ENCODE results near the gene CYCS.
"Not testable (repeated sequence)": the region's sequence is repeated elsewhere in the genome, so short reads cannot be mapped to it uniquely, and the experiment has no call there.

The CYCS gene

GRCh38 chr7:25084821-25085220, 40.2 kb downstream of the CYCS start:
- Histone ChIP-seq H3K36me3 (ENCODE audit: insufficient read depth, insufficient read length, low read length) (no peaks in the 10 kb centered on the region), H3K4me3 (ENCODE audit: insufficient read length, low read depth) (no peak overlapping the region), H3K4me1 (ENCODE audit: insufficient read depth, insufficient read length) (no peaks in the 10 kb centered on the region), H3K9me3 (ENCODE audit: insufficient read depth, low read length) (no peaks in the 10 kb centered on the region), H3K9ac (ENCODE audit: insufficient read length, low read depth) (no peak overlapping the region), H3K27me3 (ENCODE audit: insufficient read depth, insufficient read length) (no peaks in the 10 kb centered on the region)
- no peak for TF ChIP-seq SUZ12 (IDR thresholded peaks at IDR 0.05; ENCODE audit: extremely low read depth, insufficient read depth, insufficient read length)
- no peak for TF ChIP-seq YY1 (IDR thresholded peaks at IDR 0.05; ENCODE audit: insufficient read depth, insufficient read length)
- no peak for TF ChIP-seq ZNF274 (IDR thresholded peaks at IDR 0.05; ENCODE audit: low read depth, low read length)
- no peak for DNase-seq (ENCODE audit: low read depth, low spot score)

DNA sequence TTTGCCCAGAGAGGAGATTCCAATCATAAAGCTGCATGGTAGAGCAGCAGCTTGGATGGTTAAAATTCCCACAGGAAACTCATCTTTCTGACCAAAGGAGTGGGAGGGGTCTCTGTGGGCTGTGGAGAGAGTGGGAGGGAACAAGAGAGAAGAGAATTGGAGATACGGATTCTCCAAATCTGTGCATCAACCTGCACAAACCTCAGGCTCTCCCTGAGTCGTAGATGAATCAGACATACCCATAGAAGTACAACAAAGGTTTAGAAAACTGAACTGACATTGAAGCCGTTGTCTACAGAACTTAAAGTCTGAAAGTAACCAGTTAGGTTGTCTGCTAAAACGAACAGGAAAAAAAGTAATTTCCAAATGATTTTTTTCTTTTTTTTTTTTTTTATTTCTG, 41.9 kb downstream of the CYCS start:
- Histone ChIP-seq H3K36me3 (ENCODE audit: insufficient read depth, insufficient read length, low read length) (no peaks in the 10 kb centered on the region), H3K27me3 (ENCODE audit: insufficient read depth, insufficient read length) (no peaks in the 10 kb centered on the region), H3K9ac (ENCODE audit: insufficient read length, low read depth) (no peak overlapping the region), H3K9me3 (ENCODE audit: insufficient read depth, low read length) (no peaks in the 10 kb centered on the region), H3K4me1 (ENCODE audit: insufficient read depth, insufficient read length) (no peaks in the 10 kb centered on the region), H3K4me3 (ENCODE audit: insufficient read length, low read depth) (no peak overlapping the region)
- no peak for DNase-seq (ENCODE audit: low read depth, low spot score)
- TF ChIP-seq SUZ12 (IDR thresholded peaks at IDR 0.05; ENCODE audit: extremely low read depth, insufficient read depth, insufficient read length): no peak
- no peak for TF ChIP-seq YY1 (IDR thresholded peaks at IDR 0.05; ENCODE audit: insufficient read depth, insufficient read length)
- no peak for TF ChIP-seq ZNF274 (IDR thresholded peaks at IDR 0.05; ENCODE audit: low read depth, low read length)

DNA sequence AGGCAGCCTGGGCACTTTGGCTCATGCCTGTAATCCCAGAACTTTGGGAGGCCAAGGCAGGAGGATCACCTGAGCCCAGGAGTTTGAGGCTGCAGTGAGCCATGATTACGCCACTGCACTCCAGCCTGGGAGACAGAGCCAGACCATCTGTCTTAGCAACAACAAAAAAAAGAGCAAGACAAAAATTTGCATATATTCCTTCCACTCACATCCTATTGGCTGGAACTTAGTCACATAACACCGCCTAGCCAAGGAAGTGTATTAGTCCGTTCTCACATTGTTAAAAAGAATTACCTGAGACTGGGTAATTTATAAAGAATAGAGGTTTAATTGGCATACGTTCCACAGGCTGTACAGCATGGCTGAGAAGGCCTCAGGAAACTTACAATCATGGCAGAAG, 43.0 kb downstream of the CYCS start:
- DNase-seq (ENCODE audit: low read depth, low spot score): not testable (repeated sequence)

GRCh38 chr7:25077096-25077495, 48.0 kb downstream of the CYCS start:
- Histone ChIP-seq H3K9ac (ENCODE audit: insufficient read length, low read depth) (no peak overlapping the region), H3K9me3 (ENCODE audit: insufficient read depth, low read length) (no peaks in the 10 kb centered on the region), H3K27me3 (ENCODE audit: insufficient read depth, insufficient read length) (no peaks in the 10 kb centered on the region), H3K36me3 (ENCODE audit: insufficient read depth, insufficient read length, low read length) (no peaks in the 10 kb centered on the region), H3K4me3 (ENCODE audit: insufficient read length, low read depth) (no peak overlapping the region), H3K4me1 (ENCODE audit: insufficient read depth, insufficient read length) (no peaks in the 10 kb centered on the region)
- TF ChIP-seq YY1 (IDR thresholded peaks at IDR 0.05; ENCODE audit: insufficient read depth, insufficient read length) (no peak), SUZ12 (IDR thresholded peaks at IDR 0.05; ENCODE audit: extremely low read depth, insufficient read depth, insufficient read length) (no peak), ZNF274 (IDR thresholded peaks at IDR 0.05; ENCODE audit: low read depth, low read length) (no peak)
- DNase-seq (ENCODE audit: low read depth, low spot score): no peak

More for the DNA sequence above, 43.0 kb downstream of the CYCS start:
- H3K9me3 ChIP-seq (ENCODE audit: insufficient read depth, low read length); H3K4me3 ChIP-seq (ENCODE audit: insufficient read length, low read depth); H3K4me1 ChIP-seq (ENCODE audit: insufficient read depth, insufficient read length); H3K36me3 ChIP-seq (ENCODE audit: insufficient read depth, insufficient read length, low read length); H3K9ac ChIP-seq (ENCODE audit: insufficient read length, low read depth); H3K27me3 ChIP-seq (ENCODE audit: insufficient read depth, insufficient read length): not testable (repeated sequence)

- no peak overlapping the region for H3K9ac ChIP-seq (ENCODE audit: insufficient read length, low read depth)
- no peaks in the 10 kb centered on the region for H3K4me1 ChIP-seq (ENCODE audit: insufficient read depth, insufficient read length)
- no peaks in the 10 kb centered on the region for H3K9me3 ChIP-seq (ENCODE audit: insufficient read depth, low read length)
- H3K36me3 ChIP-seq (ENCODE audit: insufficient read depth, insufficient read length, low read length): no peaks in the 10 kb centered on the region
- no peak for DNase-seq (ENCODE audit: low read depth, low spot score)
- H3K27me3 ChIP-seq (ENCODE audit: insufficient read depth, insufficient read length): no peaks in the 10 kb centered on the region
- TF ChIP-seq YY1 (IDR thresholded peaks at IDR 0.05; ENCODE audit: insufficient read depth, insufficient read length): no peak
- no peak for TF ChIP-seq ZNF274 (IDR thresholded peaks at IDR 0.05; ENCODE audit: low read depth, low read length)
- TF ChIP-seq SUZ12 (IDR thresholded peaks at IDR 0.05; ENCODE audit: extremely low read depth, insufficient read depth, insufficient read length): no peak
- H3K4me3 ChIP-seq (ENCODE audit: insufficient read length, low read depth): no peak overlapping the region
Measured at GRCh38 chr7:25075459-25075858, 49.6 kb downstream of the CYCS start.

GRCh38 chr7:25073451-25073850, 51.6 kb downstream of the CYCS start:
- no peaks in the 10 kb centered on the region for H3K27me3 ChIP-seq (ENCODE audit: insufficient read depth, insufficient read length)
- no peak overlapping the region for H3K9ac ChIP-seq (ENCODE audit: insufficient read length, low read depth)
- H3K9me3 ChIP-seq (ENCODE audit: insufficient read depth, low read length): no peaks in the 10 kb centered on the region
- TF ChIP-seq YY1 (IDR thresholded peaks at IDR 0.05; ENCODE audit: insufficient read depth, insufficient read length) (no peak), SUZ12 (IDR thresholded peaks at IDR 0.05; ENCODE audit: extremely low read depth, insufficient read depth, insufficient read length) (no peak), ZNF274 (IDR thresholded peaks at IDR 0.05; ENCODE audit: low read depth, low read length) (no peak)
- DNase-seq (ENCODE audit: low read depth, low spot score): no peak
- no peaks in the 10 kb centered on the region for H3K36me3 ChIP-seq (ENCODE audit: insufficient read depth, insufficient read length, low read length)
- no peak overlapping the region for H3K4me3 ChIP-seq (ENCODE audit: insufficient read length, low read depth)
- no peaks in the 10 kb centered on the region for H3K4me1 ChIP-seq (ENCODE audit: insufficient read depth, insufficient read length)
